SU-DHL-6 (cell line): ENCODE measurements around the gene STX16.
A peak's percentile ranks its signal among the peaks of the same experiment; 100 is the strongest.

Experiments
- H2AFZ ChIP-seq: fragments of 200-600 bp; sonication (generic); 2 replicates; pipeline ENCODE4 v1.6.1; 2014; ENCODE audit warnings: low read depth, mild to moderate bottlenecking, moderate library complexity, mixed read lengths, antibody characterized with exemption, low read length; ENCODE audit not compliant: severe bottlenecking
- H3F3A ChIP-seq: fragments of 200-600 bp; shearing (Covaris generic); 2 replicates; pipeline ENCODE4 v1.6.0; 2016; ENCODE audit warnings: antibody characterized with exemption, mild to moderate bottlenecking; ENCODE audit not compliant: insufficient read depth
- H3K27ac ChIP-seq: fragments of 200-600 bp; sonication (generic); 2 replicates; pipeline ENCODE4 v1.5.1; 2016; ENCODE audit warnings: low read depth, mild to moderate bottlenecking, low read length, moderate library complexity, mixed read lengths
- H3K27me3 ChIP-seq: fragments of 200-600 bp; sonication (generic), shearing (Covaris generic); 2 replicates; pipeline ENCODE4 v1.6.0; 2014; ENCODE audit warnings: mild to moderate bottlenecking, low read length
- H3K36me3 ChIP-seq: fragments of 200-600 bp; sonication (generic); 2 replicates; pipeline ENCODE4 v1.6.1; 2014; ENCODE audit warnings: mild to moderate bottlenecking, low read length, mixed read lengths
- H3K4me2 ChIP-seq: fragments of 300-600, 200-600 bp; shearing (Covaris generic), sonication (generic); 2 replicates; pipeline ENCODE4 v1.6.0; 2014; ENCODE audit warnings: low read length, low read depth, mild to moderate bottlenecking; ENCODE audit not compliant: poor library complexity, severe bottlenecking
- H3K4me3 ChIP-seq: fragments of 200-600 bp; sonication (generic); 2 replicates; pipeline ENCODE4 v1.5.1; 2014; ENCODE audit warnings: antibody characterized with exemption, low read length, mild to moderate bottlenecking, mixed read lengths; ENCODE audit not compliant: insufficient read depth, poor library complexity, severe bottlenecking
- H3K79me2 ChIP-seq: fragments of 200-600 bp; sonication (generic); 2 replicates; pipeline ENCODE4 v1.6.1; 2014; ENCODE audit warnings: mild to moderate bottlenecking, low read length, moderate library complexity; ENCODE audit not compliant: insufficient read depth
- H3K9ac ChIP-seq: fragments of 200-600 bp; sonication (generic); 2 replicates; pipeline ENCODE4 v1.7.0; 2014; ENCODE audit warnings: mild to moderate bottlenecking, low read length
- H3K9me2 ChIP-seq: fragments of 200-600 bp; sonication (generic); replicated peaks from 2 replicates; pipeline ENCODE4 v1.6.1; 2014; ENCODE audit warnings: low read length; ENCODE audit not compliant: insufficient read depth
- H3K9me3 ChIP-seq: fragments of 200-600 bp; sonication (generic); 2 replicates; pipeline ENCODE4 v1.6.1; 2014; ENCODE audit warnings: low read length, mixed read lengths; ENCODE audit not compliant: insufficient read depth
- H4K20me1 ChIP-seq: fragments of 200-600 bp; sonication (generic); 2 replicates; pipeline ENCODE4 v1.6.1; 2014; ENCODE audit warnings: low read depth, mild to moderate bottlenecking, antibody characterized with exemption, low read length, moderate library complexity, mixed read lengths
- EZH2phosphoT487 ChIP-seq: fragments of 200-600 bp; sonication (generic), shearing (Covaris generic); conservative IDR thresholded peaks from 2 replicates; pipeline ENCODE4 v1.6.1; 2018; ENCODE audit warnings: mild to moderate bottlenecking, antibody characterized with exemption, low read length, moderate library complexity, mixed read lengths
- TF ChIP-seq, protein P1 (sequence below): fragments of 200-600 bp; sonication (generic); IDR thresholded peaks from one replicate; pipeline ENCODE4 v1.5.1; 2017; ENCODE audit warnings: antibody characterized with exemption, mild to moderate bottlenecking, low read length, moderate library complexity; ENCODE audit not compliant: insufficient read depth, poor library complexity, severe bottlenecking

The STX16 gene

GRCh38 chr20:58619077-58619863 is 31.8 kb upstream of the STX16 start:
- Histone ChIP-seq H3K36me3 (no peaks in the 10 kb centered on the region), H3K79me2 (no peaks in the 10 kb centered on the region), H3K4me2 (no peak overlapping the region), H3K9me2 (no peaks in the 10 kb centered on the region), H3K27ac (no peak overlapping the region), H3F3A (no peaks in the 10 kb centered on the region), H2AFZ (no peak overlapping the region), H3K9ac (no peak overlapping the region), H3K4me3 (no peak overlapping the region), H4K20me1 (no peaks in the 10 kb centered on the region), H3K9me3 (no peaks in the 10 kb centered on the region), H3K27me3 (no peaks in the 10 kb centered on the region)
- TF ChIP-seq, protein P1, sequence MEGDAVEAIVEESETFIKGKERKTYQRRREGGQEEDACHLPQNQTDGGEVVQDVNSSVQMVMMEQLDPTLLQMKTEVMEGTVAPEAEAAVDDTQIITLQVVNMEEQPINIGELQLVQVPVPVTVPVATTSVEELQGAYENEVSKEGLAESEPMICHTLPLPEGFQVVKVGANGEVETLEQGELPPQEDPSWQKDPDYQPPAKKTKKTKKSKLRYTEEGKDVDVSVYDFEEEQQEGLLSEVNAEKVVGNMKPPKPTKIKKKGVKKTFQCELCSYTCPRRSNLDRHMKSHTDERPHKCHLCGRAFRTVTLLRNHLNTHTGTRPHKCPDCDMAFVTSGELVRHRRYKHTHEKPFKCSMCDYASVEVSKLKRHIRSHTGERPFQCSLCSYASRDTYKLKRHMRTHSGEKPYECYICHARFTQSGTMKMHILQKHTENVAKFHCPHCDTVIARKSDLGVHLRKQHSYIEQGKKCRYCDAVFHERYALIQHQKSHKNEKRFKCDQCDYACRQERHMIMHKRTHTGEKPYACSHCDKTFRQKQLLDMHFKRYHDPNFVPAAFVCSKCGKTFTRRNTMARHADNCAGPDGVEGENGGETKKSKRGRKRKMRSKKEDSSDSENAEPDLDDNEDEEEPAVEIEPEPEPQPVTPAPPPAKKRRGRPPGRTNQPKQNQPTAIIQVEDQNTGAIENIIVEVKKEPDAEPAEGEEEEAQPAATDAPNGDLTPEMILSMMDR = no peak
- TF ChIP-seq EZH2phosphoT487 = no peak

DNA sequence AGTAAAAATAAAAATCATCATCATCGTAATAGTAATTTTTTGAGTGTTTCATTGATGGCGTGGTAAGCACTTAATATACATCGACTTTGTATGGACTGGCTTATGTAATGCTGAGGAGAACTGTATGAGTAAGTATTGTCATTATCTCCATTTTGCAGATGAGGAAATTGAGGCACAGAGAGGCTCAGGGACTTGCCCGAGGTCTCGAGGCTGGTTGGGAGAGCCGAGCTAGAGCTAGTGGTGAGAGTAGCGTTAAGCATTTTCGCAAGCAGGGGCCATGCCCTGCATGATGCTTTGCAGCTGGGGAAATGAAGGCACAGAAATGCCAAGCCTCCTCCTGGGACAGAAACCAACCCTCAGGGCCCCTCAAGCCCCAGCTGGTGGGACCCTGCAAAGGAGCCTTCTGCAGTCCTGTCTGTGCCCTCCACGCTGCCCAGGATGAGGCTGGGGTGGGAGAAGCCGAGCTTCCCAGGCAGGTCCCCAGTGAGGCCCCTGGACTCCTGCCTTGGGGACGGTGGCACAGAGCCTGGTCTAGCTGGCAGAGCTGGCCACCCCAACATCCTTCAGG is 31.1 kb upstream of the STX16 start:
- Histone ChIP-seq H3K4me3 (no peak overlapping the region), H3K9me3 (no peaks in the 10 kb centered on the region), H4K20me1 (no peaks in the 10 kb centered on the region), H3K9me2 (no peaks in the 10 kb centered on the region), H2AFZ (no peak overlapping the region), H3K27me3 (no peaks in the 10 kb centered on the region), H3K79me2 (no peaks in the 10 kb centered on the region), H3F3A (no peaks in the 10 kb centered on the region), H3K36me3 (no peaks in the 10 kb centered on the region), H3K9ac (no peak overlapping the region), H3K27ac (no peak overlapping the region), H3K4me2 (no peak overlapping the region)
- TF ChIP-seq, protein P1 = no peak
- TF ChIP-seq EZH2phosphoT487 = no peak

DNA sequence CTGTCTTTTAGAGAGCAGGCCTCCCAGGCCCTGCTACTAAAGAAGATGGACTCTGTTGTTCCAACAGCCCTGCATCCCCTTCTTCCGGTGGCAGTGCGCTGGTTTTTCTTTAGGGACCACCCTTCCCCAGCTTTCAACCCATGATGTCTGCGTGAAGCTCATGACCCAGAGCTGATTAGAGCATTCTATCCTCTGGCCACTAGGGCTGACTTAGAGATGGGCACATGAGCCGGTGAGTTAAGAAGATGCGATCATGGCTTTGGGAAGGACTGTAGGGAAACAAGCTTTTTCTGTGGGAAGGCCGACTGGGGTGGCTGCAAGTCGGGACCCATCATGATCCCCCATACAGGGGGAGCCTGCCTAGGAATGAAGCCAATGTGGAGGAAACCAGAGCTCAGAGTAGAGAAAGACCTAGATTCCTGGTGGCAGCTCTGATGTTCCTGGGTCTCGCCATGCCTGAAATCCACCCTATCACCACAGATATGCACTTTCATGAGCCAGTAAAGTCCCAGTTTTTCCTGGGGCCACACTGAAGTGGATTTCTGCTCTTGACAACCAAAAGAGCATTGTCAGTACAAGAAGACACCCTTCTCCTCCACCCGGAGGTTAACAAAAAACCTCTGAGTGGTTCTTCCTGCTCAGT is 29.1 kb upstream of the STX16 start:
- Histone ChIP-seq H3K9me3 (no peaks in the 10 kb centered on the region), H3K4me2 (no peak overlapping the region), H3K79me2 (no peaks in the 10 kb centered on the region), H3K36me3 (no peaks in the 10 kb centered on the region), H3K27ac (no peak overlapping the region), H3K9me2 (no peaks in the 10 kb centered on the region), H3K4me3 (no peak overlapping the region), H4K20me1 (no peaks in the 10 kb centered on the region), H3K27me3 (no peaks in the 10 kb centered on the region), H3F3A (no peaks in the 10 kb centered on the region), H2AFZ (no peak overlapping the region), H3K9ac (no peak overlapping the region)
- TF ChIP-seq EZH2phosphoT487 = no peak
- TF ChIP-seq, protein P1 = peak; percentile 12
